Left ventricle myocardium inferior (tissue), 1 donor: ENCODE measurements around the gene EPB41L2. TPM values are rescaled to one million over a fixed set of nuclear protein-coding genes. Genes with fewer than 3 reads are reported as not detected.

Source experiments
- DNase-seq: peaks from one replicate; pipeline ENCODE4 v3.0.0-alpha.2; 2020
- H3K27ac ChIP-seq: fragments of 200-600 bp; replicated peaks from 2 replicates; pipeline ENCODE4 v1.8.0; 2021
- H3K27me3 ChIP-seq: fragments of 200-600 bp; 2 replicates; pipeline ENCODE4 v1.8.0; 2021; ENCODE audit warnings: low read depth
- H3K36me3 ChIP-seq: fragments of 200-600 bp; 2 replicates; pipeline ENCODE4 v1.8.0; 2021
- H3K4me1 ChIP-seq: fragments of 200-600 bp; 2 replicates; pipeline ENCODE4 v1.8.0; 2021
- H3K4me3 ChIP-seq: fragments of 200-600 bp; 2 replicates; pipeline ENCODE4 v1.8.0; 2021; ENCODE audit warnings: mild to moderate bottlenecking, moderate library complexity
- H3K9me3 ChIP-seq: fragments of 200-600 bp; replicated peaks from 2 replicates; pipeline ENCODE4 v1.8.0; 2021
- CTCF ChIP-seq: fragments of 200-600 bp; IDR thresholded peaks from 2 replicates; pipeline ENCODE4 v1.8.0; 2021; ENCODE audit warnings: antibody characterized with exemption, mild to moderate bottlenecking, borderline replicate concordance
- intact Hi-C: fragments of 100-400 bp; cut with micrococcal nuclease; formaldehyde crosslinking; loops from one replicate; pipeline ENCODE4 v1.11.0; 2022
- total RNA-seq: library from RNA; stranded (reverse); fragmentation: NEBNext Ultra II Directional; extraction: Animal tissue kit (Norgen Biotek cat#: 25700); gene quantifications from one replicate; pipeline ENCODE4 v1.2.1, GENCODE V29; 2021
- donor health status: DM: no; HTN: yes; CAD: no; lungs with severe emphysema.

EPB41L2 gene
- total RNA-seq, 1 donor from 2014 or later = 70.8 TPM

- Histone ChIP-seq H3K4me1 (peaks cover 75% of the 10 kb centered on the region), H3K9me3 (no peaks in the 10 kb centered on the region), H3K36me3 (no peaks in the 10 kb centered on the region), H3K27ac (peak overlapping the region; percentile 70), H3K4me3 (peak overlapping the region; percentile 1), H3K27me3 (no peaks in the 10 kb centered on the region)
- no peak for TF ChIP-seq CTCF
- no peak for DNase-seq
- intact Hi-C loops = no loop called here
Observed at GRCh38 chr6:130978660-130979396, 84.2 kb downstream of the EPB41L2 start.

GRCh38 chr6:130978180-130978579 is 84.9 kb downstream of the EPB41L2 start:
- no peak for TF ChIP-seq CTCF
- Histone ChIP-seq H3K4me3 (peak overlapping the region; percentile 1), H3K27ac (peak overlapping the region; percentile 70), H3K27me3 (no peaks in the 10 kb centered on the region), H3K9me3 (no peaks in the 10 kb centered on the region), H3K4me1 (peaks cover 75% of the 10 kb centered on the region), H3K36me3 (no peaks in the 10 kb centered on the region)
- no peak for DNase-seq
- intact Hi-C loops = no loop called here

- Histone ChIP-seq H3K9me3 (no peaks in the 10 kb centered on the region), H3K27me3 (no peaks in the 10 kb centered on the region), H3K36me3 (no peaks in the 10 kb centered on the region), H3K4me3 (no peak overlapping the region), H3K4me1 (peaks cover 62% of the 10 kb centered on the region), H3K27ac (peak overlapping the region; percentile 1)
- no peak for TF ChIP-seq CTCF
- intact Hi-C loops = no loop called here
- DNase-seq = no peak
Observed at GRCh38 chr6:130975325-130975724, 87.7 kb downstream of the EPB41L2 start.

- Histone ChIP-seq H3K9me3 (no peaks in the 10 kb centered on the region), H3K27ac (no peak overlapping the region), H3K36me3 (no peaks in the 10 kb centered on the region), H3K4me1 (peaks cover 51% of the 10 kb centered on the region), H3K27me3 (no peaks in the 10 kb centered on the region), H3K4me3 (no peak overlapping the region)
- DNase-seq = no peak
- intact Hi-C loops = no loop called here
- no peak for TF ChIP-seq CTCF
Observed at GRCh38 chr6:130973521-130974277, 89.3 kb downstream of the EPB41L2 start.

GRCh38 chr6:130971504-130971903 is 91.5 kb downstream of the EPB41L2 start:
- no peaks in the 10 kb centered on the region for H3K9me3 ChIP-seq
- H3K4me1 ChIP-seq = peaks cover 49% of the 10 kb centered on the region
- no peak overlapping the region for H3K27ac ChIP-seq
- TF ChIP-seq CTCF = no peak
- intact Hi-C loops = no loop called here
- no peaks in the 10 kb centered on the region for H3K36me3 ChIP-seq
- H3K27me3 ChIP-seq = no peaks in the 10 kb centered on the region
- DNase-seq = no peak
- no peak overlapping the region for H3K4me3 ChIP-seq
